Epithelial cell of proximal tubule (primary cell): Measurements from ENCODE around the gene SGMS1. TPM values are rescaled to one million over a fixed set of nuclear protein-coding genes. Genes with fewer than 3 reads are reported as not detected.
"Not testable (repeated sequence)": the region's sequence is repeated elsewhere in the genome, so short reads cannot be mapped to it uniquely, and the experiment has no call there.

Experiments used
- DNase-seq: peaks from one replicate; pipeline ENCODE4 v3.0.0-alpha.2; 2011; ENCODE audit warnings: low read depth
- H3K4me3 ChIP-seq: 2 replicates; pipeline ENCODE4 v1.5.1; 2011; ENCODE audit warnings: low read depth, mild to moderate bottlenecking, low read length
- CTCF ChIP-seq: conservative IDR thresholded peaks from 2 replicates; pipeline ENCODE4 v1.5.1; 2012; ENCODE audit warnings: low read depth, mild to moderate bottlenecking, low read length
- total RNA-seq: library from RNA; depleted of rRNA; stranded (reverse); fragments of >200 nt; gene quantifications from 2 replicates; pipeline ENCODE4 v1.2.3, GENCODE V29; 2015

Gene SGMS1
- total RNA-seq, 1 donor from 2014 or later: 25.2 TPM

DNA sequence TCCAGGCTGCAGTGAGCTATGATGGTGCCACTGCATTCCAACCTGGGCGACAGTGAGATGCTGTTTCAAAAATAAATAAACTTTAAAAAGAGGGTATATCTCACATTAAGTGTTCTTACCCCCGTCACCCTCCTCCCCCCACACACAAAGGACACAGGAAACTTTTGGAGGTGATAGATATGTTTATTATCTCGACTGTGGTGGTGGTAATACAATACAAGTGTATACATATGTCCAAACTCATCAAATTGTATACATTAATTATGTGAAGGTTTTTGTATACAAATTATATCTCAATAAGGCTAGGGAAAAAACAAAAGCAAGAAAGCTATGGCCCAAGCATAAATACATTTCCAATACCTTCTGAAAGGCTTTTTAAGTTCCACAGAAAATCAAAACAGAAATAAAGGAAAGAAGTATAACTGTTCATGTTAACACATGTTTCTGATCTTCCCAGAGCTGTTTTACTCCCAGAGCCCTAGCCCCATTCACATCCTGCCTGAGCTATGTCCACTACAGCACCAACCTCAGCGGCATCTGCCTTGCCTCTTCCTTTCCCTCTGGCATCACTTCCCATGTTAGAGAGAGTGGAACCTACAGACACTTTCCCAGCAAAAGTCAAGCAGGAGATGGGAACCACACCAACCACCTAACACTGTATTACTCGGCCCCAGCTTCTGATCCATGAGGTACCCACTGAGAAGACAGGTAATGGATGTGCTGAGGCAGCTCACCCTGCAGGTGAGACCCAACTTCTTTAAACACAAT lies 48.1 kb downstream of the SGMS1 start:
- no peak for TF ChIP-seq CTCF
- DNase-seq: no peak
- no peak overlapping the region for H3K4me3 ChIP-seq

DNA sequence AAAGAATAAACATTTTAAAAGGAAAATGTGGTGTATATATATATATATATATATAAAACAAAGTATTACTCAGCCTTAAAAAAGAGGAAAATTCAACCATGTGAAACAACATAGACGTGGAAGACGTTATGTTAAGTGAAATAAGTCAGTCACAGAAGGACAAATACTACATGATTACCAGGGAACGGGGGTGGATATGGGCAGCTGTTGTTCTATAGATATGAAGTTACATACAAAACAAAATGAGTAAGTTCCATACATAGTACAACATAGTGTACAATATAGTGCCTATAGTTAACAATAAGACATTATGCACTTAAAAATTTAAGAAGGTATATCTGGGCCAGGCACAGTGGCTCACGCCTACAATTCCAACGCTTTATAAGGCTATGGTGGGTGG lies 48.8 kb downstream of the SGMS1 start:
- TF ChIP-seq CTCF: no peak
- H3K4me3 ChIP-seq: no peak overlapping the region
- DNase-seq: no peak

- no peak for DNase-seq
- TF ChIP-seq CTCF: peak; percentile 41
- no peak overlapping the region for H3K4me3 ChIP-seq
Measured at GRCh38 chr10:50574305-50574704, 49.5 kb downstream of the SGMS1 start.

DNA sequence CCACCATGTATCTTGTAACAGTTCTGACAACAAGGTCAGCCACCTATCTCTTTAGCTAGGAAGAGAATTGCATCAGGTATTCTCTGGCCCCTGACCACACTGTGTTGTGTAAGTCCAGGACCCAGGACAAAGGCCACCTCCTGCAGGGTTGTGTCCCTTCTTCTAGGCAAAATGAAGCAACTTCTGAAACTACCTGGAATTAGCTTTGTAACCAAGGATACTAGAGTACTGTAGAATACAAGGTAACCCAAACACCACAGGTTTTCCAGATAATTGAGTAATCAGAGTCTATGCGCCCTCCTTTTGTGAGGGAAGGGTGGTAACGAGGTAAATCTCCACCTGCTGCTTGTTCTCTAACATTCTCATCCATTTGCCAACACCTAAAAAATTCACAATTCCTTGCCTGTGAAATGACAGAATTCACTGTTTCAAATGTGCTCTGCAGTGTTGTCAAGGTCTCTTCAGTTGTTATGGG lies 51.7 kb downstream of the SGMS1 start:
- DNase-seq: no peak

GRCh38 chr10:50568750-50569149 lies 55.0 kb downstream of the SGMS1 start:
- H3K4me3 ChIP-seq, DNase-seq: not testable (repeated sequence)

More for the DNA sequence above, 51.7 kb downstream of the SGMS1 start:
- TF ChIP-seq CTCF: no peak
- no peak overlapping the region for H3K4me3 ChIP-seq

DNA sequence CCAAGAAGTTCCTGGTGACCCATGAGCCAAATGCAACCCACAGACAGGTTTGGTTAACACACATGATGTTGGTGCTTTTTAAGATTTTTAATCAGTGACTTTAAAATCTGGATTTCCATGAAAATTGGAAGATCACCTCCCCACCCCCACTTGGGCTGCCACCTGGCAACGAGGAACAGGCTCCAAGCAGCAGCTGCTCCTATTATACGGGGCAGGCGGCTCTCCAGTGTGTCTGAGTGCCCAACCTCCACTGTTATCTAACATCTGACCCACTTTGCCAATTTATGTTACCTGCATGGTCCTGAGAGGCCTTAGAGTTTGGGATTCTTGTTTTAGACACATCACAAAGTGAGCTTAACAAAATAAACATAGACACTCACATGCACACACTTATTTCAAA lies 56.4 kb downstream of the SGMS1 start:
- no peak for TF ChIP-seq CTCF
- DNase-seq: no peak
- H3K4me3 ChIP-seq: no peak overlapping the region

GRCh38 chr10:50566150-50566549 lies 57.6 kb downstream of the SGMS1 start:
- no peak for DNase-seq
- no peak overlapping the region for H3K4me3 ChIP-seq
- TF ChIP-seq CTCF: no peak
